Liver (tissue), 3 donors: ENCODE results near the gene NRF1.

Experiments used
- CTCF ChIP-seq: fragments of 150-350 bp; IDR thresholded peaks from 2 replicates; pipeline ENCODE4 v1.5.1; 2017; ENCODE audit warnings: improper control_type of control experiment, low read depth, low read length; ENCODE audit not compliant: missing input control
- GABPA ChIP-seq, 2 donors: IDR thresholded peaks in 1 of 2; conservative IDR thresholded peaks in 1 of 2; 2 replicates each; pipeline ENCODE4 v1.6.1; 2016; ENCODE audit warnings: antibody characterized with exemption in 2 of 2, mild to moderate bottlenecking in 1 of 2, moderate library complexity in 1 of 2
- TF ChIP-seq, protein P1 (sequence below): IDR thresholded peaks from 2 replicates; pipeline ENCODE4 v1.6.1; 2016; ENCODE audit warnings: antibody characterized with exemption
- donor health status: healthy.
- donor health status: healthy.

GRCh38 chr7:129769400-129769774, 157.9 kb downstream of the NRF1 start:
- TF ChIP-seq CTCF: no peak
- TF ChIP-seq, protein P1, sequence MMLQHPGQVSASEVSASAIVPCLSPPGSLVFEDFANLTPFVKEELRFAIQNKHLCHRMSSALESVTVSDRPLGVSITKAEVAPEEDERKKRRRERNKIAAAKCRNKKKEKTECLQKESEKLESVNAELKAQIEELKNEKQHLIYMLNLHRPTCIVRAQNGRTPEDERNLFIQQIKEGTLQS: no peak
- TF ChIP-seq GABPA (IDR thresholded peaks at IDR 0.05 in 1 of 2, conservative IDR thresholded peaks at IDR 0.05 in 1 of 2): no peak
